HFF-Myc (cell line): ENCODE results near the gene KIAA0232.

ENCODE experiments used
- DNase-seq: peaks from one replicate; pipeline ENCODE4 v3.0.0-alpha.2; 2011; ENCODE audit warnings: low read depth; ENCODE audit errors: extremely low read depth
- H3K4me3 ChIP-seq: replicated peaks from 2 replicates; pipeline ENCODE4 v1.5.1; 2011; ENCODE audit warnings: low read depth, mild to moderate bottlenecking, control low read depth, low read length
- TF ChIP-seq, protein P1 (sequence below): IDR thresholded peaks from 2 replicates; pipeline ENCODE4 v1.5.1; 2012; ENCODE audit warnings: mild to moderate bottlenecking, low read depth, low read length, control low read depth; ENCODE audit errors: missing control alignments

KIAA0232 gene

DNA sequence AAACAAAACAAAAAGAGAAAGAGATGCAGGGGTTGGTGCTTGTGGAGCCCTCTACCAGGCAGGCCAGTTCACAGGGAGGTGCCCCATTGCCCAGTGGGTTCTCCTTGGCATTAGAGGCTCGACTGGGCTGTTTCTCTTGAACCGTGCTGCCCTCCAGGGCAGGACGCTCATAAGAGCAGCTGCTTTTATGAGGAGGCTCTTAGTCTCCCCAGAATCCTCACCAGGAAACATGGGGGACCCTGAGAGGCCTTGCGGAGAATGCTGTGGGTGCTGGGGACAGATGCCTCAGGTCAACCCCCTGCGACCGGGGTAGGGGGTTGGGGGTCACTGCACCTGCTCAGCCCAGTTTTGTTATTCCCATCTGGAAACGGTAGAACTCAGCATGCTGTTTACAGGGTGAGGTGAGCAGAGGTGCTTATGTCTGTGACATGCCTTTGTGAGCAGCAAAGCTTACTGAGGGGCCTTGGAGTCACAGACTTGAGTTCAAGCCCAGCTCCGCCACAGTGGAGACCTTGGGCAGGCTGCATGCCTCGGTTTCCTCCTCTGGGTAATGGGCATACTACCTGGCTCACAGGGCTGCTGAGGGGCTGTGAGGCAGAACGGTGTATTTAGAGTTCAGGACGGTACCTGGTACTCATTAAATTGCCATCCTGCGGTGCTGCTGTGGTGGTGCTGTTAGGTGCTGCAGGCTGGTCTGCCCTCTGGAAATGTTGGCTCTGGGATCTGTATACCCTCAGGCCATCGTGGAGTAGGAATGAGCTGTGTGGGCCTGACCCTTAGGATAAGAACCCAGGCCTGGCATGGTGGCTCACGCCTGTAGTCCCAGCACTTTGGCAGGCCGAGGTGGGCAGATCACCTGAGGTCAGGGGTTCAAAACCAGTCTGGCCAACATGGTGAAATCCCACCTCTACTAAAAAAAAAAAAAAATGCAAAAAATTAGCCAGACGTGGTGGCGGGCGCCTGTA, 132.8 kb downstream of the KIAA0232 start:
- DNase-seq: no peak
- no peak overlapping the region for H3K4me3 ChIP-seq
- TF ChIP-seq, protein P1, sequence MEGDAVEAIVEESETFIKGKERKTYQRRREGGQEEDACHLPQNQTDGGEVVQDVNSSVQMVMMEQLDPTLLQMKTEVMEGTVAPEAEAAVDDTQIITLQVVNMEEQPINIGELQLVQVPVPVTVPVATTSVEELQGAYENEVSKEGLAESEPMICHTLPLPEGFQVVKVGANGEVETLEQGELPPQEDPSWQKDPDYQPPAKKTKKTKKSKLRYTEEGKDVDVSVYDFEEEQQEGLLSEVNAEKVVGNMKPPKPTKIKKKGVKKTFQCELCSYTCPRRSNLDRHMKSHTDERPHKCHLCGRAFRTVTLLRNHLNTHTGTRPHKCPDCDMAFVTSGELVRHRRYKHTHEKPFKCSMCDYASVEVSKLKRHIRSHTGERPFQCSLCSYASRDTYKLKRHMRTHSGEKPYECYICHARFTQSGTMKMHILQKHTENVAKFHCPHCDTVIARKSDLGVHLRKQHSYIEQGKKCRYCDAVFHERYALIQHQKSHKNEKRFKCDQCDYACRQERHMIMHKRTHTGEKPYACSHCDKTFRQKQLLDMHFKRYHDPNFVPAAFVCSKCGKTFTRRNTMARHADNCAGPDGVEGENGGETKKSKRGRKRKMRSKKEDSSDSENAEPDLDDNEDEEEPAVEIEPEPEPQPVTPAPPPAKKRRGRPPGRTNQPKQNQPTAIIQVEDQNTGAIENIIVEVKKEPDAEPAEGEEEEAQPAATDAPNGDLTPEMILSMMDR: no peak

DNA sequence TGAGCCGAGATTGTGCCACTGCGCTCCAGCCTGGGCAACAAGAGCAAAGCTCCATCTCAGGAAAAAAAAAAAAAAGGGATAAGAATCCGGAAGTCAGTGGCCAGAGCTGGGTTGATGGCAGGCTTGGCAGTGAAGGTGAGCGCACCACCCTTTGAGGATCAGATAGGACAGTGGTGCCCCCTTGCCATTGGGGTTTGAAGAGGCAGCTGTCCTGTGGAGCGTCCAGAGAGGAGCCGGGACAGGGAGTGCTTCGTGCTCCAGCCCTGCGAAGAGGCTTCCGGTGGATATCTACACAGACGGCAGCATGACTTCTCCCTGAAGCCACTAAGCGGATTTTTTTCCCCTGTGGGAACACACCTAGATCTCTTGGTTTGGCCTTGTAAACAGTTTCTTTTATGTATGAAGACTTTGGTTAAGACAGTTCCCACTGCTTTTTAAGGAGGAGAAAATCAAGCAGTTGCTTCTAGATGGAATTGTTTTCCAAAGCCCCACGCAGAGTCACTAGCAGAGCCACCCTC, 133.6 kb downstream of the KIAA0232 start:
- TF ChIP-seq, protein P1: no peak
- no peak for DNase-seq
- no peak overlapping the region for H3K4me3 ChIP-seq

DNA sequence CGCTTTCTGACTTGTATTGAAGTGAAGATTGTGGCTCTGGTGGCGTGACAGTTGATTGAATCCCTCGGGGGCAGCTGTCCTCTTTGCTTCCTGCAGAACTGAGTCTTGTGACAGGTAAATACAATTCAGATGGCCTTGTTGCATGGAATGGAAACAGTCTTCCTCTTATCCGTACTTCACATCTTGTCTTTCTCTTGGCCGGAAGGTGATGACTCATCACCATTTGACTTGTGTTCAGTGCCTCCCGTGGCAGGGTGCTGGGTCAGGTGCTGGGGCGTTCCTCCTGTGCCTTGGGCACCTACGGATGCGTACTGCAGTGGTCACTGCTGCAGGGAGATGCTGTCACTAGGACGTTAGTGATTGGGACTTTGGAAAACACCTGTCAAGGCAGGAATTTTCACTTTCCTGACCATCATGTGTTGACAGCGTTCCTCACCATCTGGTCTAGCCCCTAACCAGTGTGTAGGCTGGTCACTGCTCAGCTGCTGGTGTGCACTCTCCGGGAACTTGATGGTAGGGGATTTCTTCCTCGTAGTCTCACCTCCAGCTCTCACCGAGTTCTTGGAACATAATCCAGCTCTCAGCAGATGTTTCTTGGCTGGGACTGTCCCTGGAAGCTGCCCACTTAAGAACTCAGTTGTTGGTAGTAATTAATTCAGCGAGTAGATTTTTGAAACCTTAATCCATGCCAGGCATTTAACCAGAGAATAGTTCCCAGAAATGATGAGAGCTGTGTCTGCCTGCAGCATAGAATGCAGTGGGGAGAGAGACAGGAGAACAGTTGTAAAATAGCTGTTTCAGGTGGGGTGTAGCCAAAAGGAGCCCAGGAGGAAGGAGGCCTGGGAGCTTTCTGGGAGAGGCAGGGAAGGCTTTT, 134.3 kb downstream of the KIAA0232 start:
- no peak for DNase-seq
- TF ChIP-seq, protein P1: no peak
- no peak overlapping the region for H3K4me3 ChIP-seq

DNA sequence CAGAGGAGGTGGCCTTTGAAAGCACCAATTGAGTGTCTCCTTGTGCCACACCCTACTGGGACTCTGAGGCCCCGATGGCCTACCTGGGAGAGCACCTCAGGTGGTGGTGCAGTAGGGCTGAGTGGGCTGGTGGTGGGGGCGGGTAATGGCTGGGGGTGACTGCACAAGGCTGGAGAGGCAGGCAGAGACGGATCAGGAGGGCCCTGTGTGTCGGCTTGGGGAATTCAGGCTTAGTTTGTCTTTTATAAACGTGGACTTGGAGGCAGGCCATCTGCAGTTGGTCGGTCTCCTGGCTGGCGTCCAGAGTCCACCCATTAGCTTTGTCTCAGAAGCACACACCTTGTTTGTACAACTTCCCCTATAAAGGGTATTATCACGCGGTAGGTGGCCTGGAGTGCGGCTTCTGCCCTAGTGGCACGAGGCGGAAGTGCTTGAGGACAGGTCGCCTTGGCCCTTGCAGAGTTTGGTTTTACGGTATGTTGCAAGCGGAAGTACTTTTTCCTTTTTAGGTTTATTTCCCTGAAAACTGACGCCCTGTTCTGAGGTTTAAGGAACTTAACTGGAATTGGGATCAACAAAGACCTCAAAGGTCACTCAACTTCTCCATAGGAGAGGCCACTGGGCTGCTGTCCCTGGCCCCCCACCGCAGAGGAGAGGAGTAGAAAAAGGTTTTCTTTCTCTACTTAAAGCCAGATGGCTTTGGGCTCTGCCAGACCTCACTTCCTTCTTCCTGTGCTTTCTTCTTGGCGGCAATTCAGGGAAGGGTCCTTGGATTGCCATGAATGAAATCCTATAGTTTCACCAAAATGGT, 135.1 kb downstream of the KIAA0232 start:
- DNase-seq: no peak
- H3K4me3 ChIP-seq: no peak overlapping the region
- TF ChIP-seq, protein P1: peak; percentile 45

DNA sequence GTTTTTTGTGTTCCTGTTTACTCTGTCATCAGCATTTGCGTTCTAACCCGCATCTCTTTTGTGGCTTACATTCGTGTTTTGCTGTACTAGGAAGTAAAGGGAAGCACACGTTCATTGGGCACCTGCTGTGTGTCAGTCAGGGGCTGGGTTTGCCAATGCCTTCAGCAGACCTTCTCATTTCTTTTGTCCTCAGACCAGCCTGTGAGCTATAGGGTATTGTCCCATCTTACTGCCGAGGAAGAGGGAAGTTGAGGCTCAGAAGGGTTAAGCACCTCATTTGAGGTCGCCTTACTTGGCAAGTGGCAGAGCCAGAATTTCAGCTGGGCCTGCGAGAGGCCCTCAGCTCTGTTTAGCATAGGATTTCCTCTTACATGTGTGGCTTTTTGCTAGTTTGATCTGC, 135.8 kb downstream of the KIAA0232 start:
- H3K4me3 ChIP-seq: no peak overlapping the region
- TF ChIP-seq, protein P1: no peak
- no peak for DNase-seq

DNA sequence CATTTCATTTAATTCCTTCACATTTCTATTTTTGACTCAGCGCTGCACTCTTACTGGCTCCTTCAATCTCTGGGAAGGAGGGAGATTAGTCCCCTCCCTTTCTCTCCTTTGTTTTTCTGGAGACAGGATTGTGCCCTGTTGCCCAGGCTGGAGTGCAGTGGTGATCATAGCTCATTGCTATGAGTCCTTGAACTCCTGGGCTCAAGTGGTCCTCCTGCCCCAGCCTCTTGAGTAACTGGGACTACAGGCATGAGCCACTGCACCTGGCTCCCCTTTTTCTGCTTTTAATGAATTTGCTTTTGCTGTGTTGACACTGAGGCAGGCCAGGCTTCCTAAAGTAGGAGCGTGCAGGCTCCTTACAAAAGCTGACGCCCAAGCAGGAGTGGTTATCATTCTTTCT, 137.6 kb downstream of the KIAA0232 start:
- DNase-seq: no peak
- TF ChIP-seq, protein P1: no peak

More for the DNA sequence above, 137.6 kb downstream of the KIAA0232 start:
- H3K4me3 ChIP-seq: no peak overlapping the region
